PC-3 (cell line): ENCODE data around the gene KCTD2.

Experiments
- CTCF ChIP-seq: fragments of 300-600 bp; sonication (generic); conservative IDR thresholded peaks from 2 replicates; pipeline ENCODE4 v1.5.1; 2017; ENCODE audit warnings: antibody characterized with exemption, low read depth, mild to moderate bottlenecking, low read length
- EZH2phosphoT487 ChIP-seq: fragments of 300-600 bp; sonication (generic); IDR thresholded peaks from 2 replicates; pipeline ENCODE4 v1.6.1; 2018; ENCODE audit warnings: mild to moderate bottlenecking, antibody characterized with exemption, low read length, borderline replicate concordance

DNA sequence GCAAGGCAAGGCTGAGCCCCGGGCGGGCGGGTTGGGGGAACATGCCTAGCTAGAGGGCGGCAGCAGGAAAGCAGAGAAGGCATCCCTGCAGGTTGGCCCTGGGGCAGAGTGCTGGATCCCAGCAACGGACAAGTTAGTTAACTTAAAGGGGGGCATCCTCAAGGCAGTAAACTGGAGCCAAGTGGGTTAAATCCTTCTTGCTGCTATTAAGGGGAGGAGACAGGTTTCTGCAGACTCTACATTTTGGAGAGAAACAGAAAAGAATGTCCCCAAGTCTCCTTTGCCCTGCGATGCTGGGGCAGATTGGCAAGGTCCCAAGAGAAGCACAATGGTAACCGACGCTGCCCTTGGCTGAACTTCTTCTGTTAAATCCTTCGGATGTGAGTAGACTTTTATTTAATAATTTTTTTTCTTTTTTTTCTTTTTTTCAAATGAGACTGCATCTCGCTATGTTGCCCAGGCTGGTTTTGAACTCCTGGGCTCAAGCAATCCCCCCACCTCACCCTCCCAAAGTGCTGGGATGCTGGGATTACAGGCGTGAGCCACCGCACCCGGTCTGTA is 14.2 kb upstream of the KCTD2 start:
- TF ChIP-seq CTCF (no peak), EZH2phosphoT487 (no peak)
